Fibroblast of pulmonary artery (primary cell): ENCODE results near the gene KRT15.

Source experiments
- DNase-seq: peaks from one replicate; pipeline ENCODE4 v3.0.0-alpha.2; 2010; ENCODE audit warnings: low read depth
- H3K4me3 ChIP-seq: replicated peaks from 2 replicates; pipeline ENCODE4 v1.5.1; 2011; ENCODE audit warnings: low read depth, mild to moderate bottlenecking, control low read depth, low read length, moderate library complexity
- TF ChIP-seq, protein P1 (sequence below): IDR thresholded peaks from 2 replicates; pipeline ENCODE4 v1.5.1; 2011; ENCODE audit warnings: mild to moderate bottlenecking, control low read depth, low read length, inconsistent platforms; ENCODE audit errors: missing control alignments

The KRT15 gene

GRCh38 chr17:41483991-41484826 is 34.5 kb downstream of the KRT15 start:
- TF ChIP-seq, protein P1, sequence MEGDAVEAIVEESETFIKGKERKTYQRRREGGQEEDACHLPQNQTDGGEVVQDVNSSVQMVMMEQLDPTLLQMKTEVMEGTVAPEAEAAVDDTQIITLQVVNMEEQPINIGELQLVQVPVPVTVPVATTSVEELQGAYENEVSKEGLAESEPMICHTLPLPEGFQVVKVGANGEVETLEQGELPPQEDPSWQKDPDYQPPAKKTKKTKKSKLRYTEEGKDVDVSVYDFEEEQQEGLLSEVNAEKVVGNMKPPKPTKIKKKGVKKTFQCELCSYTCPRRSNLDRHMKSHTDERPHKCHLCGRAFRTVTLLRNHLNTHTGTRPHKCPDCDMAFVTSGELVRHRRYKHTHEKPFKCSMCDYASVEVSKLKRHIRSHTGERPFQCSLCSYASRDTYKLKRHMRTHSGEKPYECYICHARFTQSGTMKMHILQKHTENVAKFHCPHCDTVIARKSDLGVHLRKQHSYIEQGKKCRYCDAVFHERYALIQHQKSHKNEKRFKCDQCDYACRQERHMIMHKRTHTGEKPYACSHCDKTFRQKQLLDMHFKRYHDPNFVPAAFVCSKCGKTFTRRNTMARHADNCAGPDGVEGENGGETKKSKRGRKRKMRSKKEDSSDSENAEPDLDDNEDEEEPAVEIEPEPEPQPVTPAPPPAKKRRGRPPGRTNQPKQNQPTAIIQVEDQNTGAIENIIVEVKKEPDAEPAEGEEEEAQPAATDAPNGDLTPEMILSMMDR = no peak
- no peak overlapping the region for H3K4me3 ChIP-seq
- DNase-seq = no peak

DNA sequence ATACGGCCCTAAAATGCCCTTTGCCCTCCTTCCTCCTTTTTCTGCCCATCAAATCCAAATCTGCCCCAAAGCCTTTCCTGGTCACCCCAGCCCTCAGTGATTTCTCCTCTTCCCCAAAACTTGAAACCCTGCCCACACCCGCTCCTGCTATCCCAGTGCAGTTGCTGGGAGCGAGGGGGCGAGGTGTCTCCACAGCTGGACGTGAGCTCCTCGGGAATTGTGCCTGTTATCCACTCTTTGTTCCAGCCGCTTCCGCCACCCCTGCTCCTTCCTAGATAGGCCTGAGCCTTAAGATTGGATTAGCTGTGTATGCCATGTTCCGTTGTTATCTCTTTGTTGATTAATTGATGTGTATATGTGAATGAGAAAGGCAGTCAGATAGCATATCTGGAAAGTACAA is 35.2 kb downstream of the KRT15 start:
- DNase-seq = no peak
- TF ChIP-seq, protein P1 = no peak
- H3K4me3 ChIP-seq = no peak overlapping the region

DNA sequence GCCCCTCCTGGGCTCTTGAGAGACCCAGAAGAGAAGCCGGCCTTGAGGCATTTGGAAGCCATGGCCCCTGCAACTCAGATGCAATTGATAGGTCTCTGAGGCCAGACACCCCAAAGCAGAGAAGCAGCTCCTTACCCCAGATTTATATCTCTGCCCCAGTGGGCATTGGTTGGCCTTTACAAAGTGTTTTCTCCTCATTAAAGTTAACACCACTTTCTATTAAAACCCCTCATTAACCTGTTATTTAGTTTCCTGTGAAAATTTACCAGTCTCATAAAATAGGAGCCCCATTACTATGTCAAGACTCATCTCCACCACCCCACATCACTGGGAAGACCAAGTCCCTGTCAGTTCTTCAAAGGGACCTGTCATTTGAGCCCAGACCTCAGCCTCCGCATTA is 37.7 kb downstream of the KRT15 start, which contains the start of gene KRT35:
Gene KRT35, minus strand, starts transcription at position 116 of the 400 bp plus-strand sequence. Its CDS starts 54 bp downstream, at position 62.
- no peak for DNase-seq
- TF ChIP-seq, protein P1 = no peak
- H3K4me3 ChIP-seq = no peak within 1 kb of the TSS

- DNase-seq = no peak
- H3K4me3 ChIP-seq = no peak overlapping the region
- TF ChIP-seq, protein P1 = no peak
These were observed 38.1 kb downstream of the KRT15 start for GRCh38 chr17:41480581-41480980.

- TF ChIP-seq, protein P1 = no peak
- no peak for DNase-seq
- no peak overlapping the region for H3K4me3 ChIP-seq
These were observed 38.6 kb downstream of the KRT15 start for GRCh38 chr17:41480136-41480535.

DNA sequence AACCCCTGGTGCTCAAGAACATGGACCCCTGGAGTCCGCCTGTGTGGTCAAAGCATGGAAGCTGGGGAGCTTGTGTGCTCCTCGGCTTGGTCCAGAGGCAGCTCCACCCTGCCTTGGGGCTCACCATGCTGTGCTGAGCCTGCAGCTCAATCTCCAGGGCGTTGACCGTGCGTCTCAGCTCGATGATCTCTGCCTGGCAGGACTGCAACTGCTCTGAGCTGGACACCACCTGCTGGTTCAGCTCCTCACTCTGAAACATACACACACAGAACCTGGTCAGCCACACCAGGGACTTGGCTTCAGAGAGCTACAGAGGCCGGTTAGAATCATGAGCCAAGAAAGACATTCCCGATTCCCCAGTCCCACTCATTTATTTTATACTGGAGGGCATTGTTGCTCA is 40.5 kb downstream of the KRT15 start:
- TF ChIP-seq, protein P1 = no peak
- DNase-seq = no peak
- no peak overlapping the region for H3K4me3 ChIP-seq
